NCI-H345 treated with DMSO at 0.1 percent for 48 hours (cell line): ENCODE measurements around the gene CFAP61.
"Not testable (repeated sequence)": the region's sequence is repeated elsewhere in the genome, so short reads cannot be mapped to it uniquely, and the experiment has no call there.

ENCODE experiments used
- DNase-seq: peaks from one replicate; lab custom pipeline; 2025; ENCODE audit not compliant: unreplicated experiment; lab: John Stamatoyannopoulos, UW

Gene CFAP61

GRCh38 chr20:20092827-20093226 lies 40.5 kb downstream of the CFAP61 start:
- no peak for DNase-seq

GRCh38 chr20:20094410-20094809 lies 42.1 kb downstream of the CFAP61 start:
- no peak for DNase-seq

- no peak for DNase-seq
Measured at GRCh38 chr20:20095114-20095872, 43.0 kb downstream of the CFAP61 start.

GRCh38 chr20:20096421-20096820 lies 44.1 kb downstream of the CFAP61 start:
- DNase-seq = no peak

GRCh38 chr20:20100881-20101280 lies 48.5 kb downstream of the CFAP61 start:
- no peak for DNase-seq

- no peak for DNase-seq
Measured at GRCh38 chr20:20102163-20102562, 49.8 kb downstream of the CFAP61 start.

GRCh38 chr20:20102716-20103258 lies 50.5 kb downstream of the CFAP61 start:
- no peak for DNase-seq

GRCh38 chr20:20103486-20103885 lies 51.2 kb downstream of the CFAP61 start:
- DNase-seq = no peak

GRCh38 chr20:20123187-20123586 lies 70.9 kb downstream of the CFAP61 start:
- DNase-seq = not testable (repeated sequence)

- DNase-seq = peak; percentile 8
Measured at GRCh38 chr20:20130399-20130798, 78.1 kb downstream of the CFAP61 start.

- no peak for DNase-seq
Measured at GRCh38 chr20:20134941-20135575, 82.7 kb downstream of the CFAP61 start.

GRCh38 chr20:20136313-20136712 lies 84.0 kb downstream of the CFAP61 start:
- no peak for DNase-seq

GRCh38 chr20:20137851-20138250 lies 85.5 kb downstream of the CFAP61 start:
- DNase-seq = no peak

- DNase-seq = no peak
Measured at GRCh38 chr20:20138301-20139064, 86.2 kb downstream of the CFAP61 start.

GRCh38 chr20:20139403-20139802 lies 87.1 kb downstream of the CFAP61 start:
- DNase-seq = no peak

- no peak for DNase-seq
Measured at GRCh38 chr20:20143165-20143564, 90.8 kb downstream of the CFAP61 start.

GRCh38 chr20:20143646-20144045 lies 91.3 kb downstream of the CFAP61 start:
- no peak for DNase-seq

- no peak for DNase-seq
Measured at GRCh38 chr20:20148779-20149178, 96.4 kb downstream of the CFAP61 start.

- no peak for DNase-seq
Measured at GRCh38 chr20:20150241-20150640, 97.9 kb downstream of the CFAP61 start.

- no peak for DNase-seq
Measured at GRCh38 chr20:20160520-20160919, 108.2 kb downstream of the CFAP61 start.

GRCh38 chr20:20161611-20162010 lies 109.3 kb downstream of the CFAP61 start:
- DNase-seq = no peak

- DNase-seq = no peak
Measured at GRCh38 chr20:20167698-20168097, 115.4 kb downstream of the CFAP61 start.
